ENCODE results near the gene SLC39A7. TPM values are rescaled to one million over a fixed set of nuclear protein-coding genes. Genes with fewer than 3 reads are reported as not detected.

Gene SLC39A7
- 10 to 100 TPM; 54.6 to 79.9 (median 66.4) TPM for total RNA-seq

- peak; percentile 91 for ATAC-seq
- H3K9me3 ChIP-seq = no peaks in the 10 kb centered on the region
- H3K4me3 ChIP-seq = peak within 1 kb of the TSS; percentile 76 to 95
- TF ChIP-seq EP300 (IDR thresholded peaks at IDR 0.05) = no peak
- TF ChIP-seq POLR2A (IDR thresholded peaks at IDR 0.05) = peak; percentile 52 to 72
- TF ChIP-seq POLR2AphosphoS5 (IDR thresholded peaks at IDR 0.05) = peak; percentile 64
- no peak for TF ChIP-seq CTCF (IDR thresholded peaks at IDR 0.05)
- no peaks in the 10 kb centered on the region for H3K27me3 ChIP-seq
- peaks cover 13 to 72% (median 30%) of the 10 kb centered on the region in 3 donors for H3K4me1 ChIP-seq
- H3K27ac ChIP-seq = peak within 1 kb of the TSS; percentile 83 to 96 (median 94)
- H3K36me3 ChIP-seq = peaks cover 0 to 46% of the 10 kb centered on the region in 2 donors
- WGBS, 2 donors (ENCODE audit: low coverage in 1 of 2) = 0% methylated on average over 8 to 9 of the region's 68 CpGs
These were observed at the start of gene SLC39A7, which contains the start of gene RXRB for GRCh38 chr6:33200219-33201146. TSS of gene SLC39A7 (plus strand) at chr6:33200867. CDS start at chr6:33201246, 379 bp downstream. TSS of gene RXRB (minus strand) at chr6:33200665. CDS start at chr6:33200476, 189 bp downstream.

- no peak overlapping the region for H3K27ac ChIP-seq
- no peaks in the 10 kb centered on the region for H3K36me3 ChIP-seq
- 79 to 100% methylated on average over 1 of the region's 1 CpG for WGBS, 2 donors (ENCODE audit: low coverage in 1 of 2)
- no peaks in the 10 kb centered on the region for H3K4me1 ChIP-seq
- peaks cover 0 to 16% (median 0%) of the 10 kb centered on the region in 3 donors for H3K9me3 ChIP-seq
- H3K4me3 ChIP-seq = no peak overlapping the region
- ATAC-seq = no peak
- peaks cover 45% of the 10 kb centered on the region for H3K27me3 ChIP-seq
- no peak for TF ChIP-seq POLR2A (IDR thresholded peaks at IDR 0.05)
- no peak for TF ChIP-seq EP300 (IDR thresholded peaks at IDR 0.05)
These were observed 49.6 kb upstream of the SLC39A7 start for GRCh38 chr6:33151050-33151449.

- no peak overlapping the region for H3K4me3 ChIP-seq
- peaks cover 0 to 16% (median 0%) of the 10 kb centered on the region in 3 donors for H3K9me3 ChIP-seq
- no peaks in the 10 kb centered on the region for H3K4me1 ChIP-seq
- H3K27me3 ChIP-seq = peaks cover 27% of the 10 kb centered on the region
- 41 to 56% methylated on average over 4 of the region's 4 CpGs for WGBS, 2 donors (ENCODE audit: low coverage in 1 of 2)
- no peak for ATAC-seq
- TF ChIP-seq POLR2A (IDR thresholded peaks at IDR 0.05) (no peak), CTCF (IDR thresholded peaks at IDR 0.05) (no peak), POLR2AphosphoS5 (IDR thresholded peaks at IDR 0.05) (no peak), EP300 (IDR thresholded peaks at IDR 0.05) (no peak)
- H3K27ac ChIP-seq = no peak overlapping the region
- H3K36me3 ChIP-seq = no peaks in the 10 kb centered on the region
These were observed 46.3 kb upstream of the SLC39A7 start for GRCh38 chr6:33154349-33154748.

GRCh38 chr6:33156561-33156960 lies 44.1 kb upstream of the SLC39A7 start:
- no peaks in the 10 kb centered on the region for H3K36me3 ChIP-seq
- ATAC-seq = no peak
- H3K9me3 ChIP-seq = peaks cover 0 to 10% (median 0%) of the 10 kb centered on the region in 3 donors
- H3K4me3 ChIP-seq = no peak overlapping the region
- no peak overlapping the region for H3K27ac ChIP-seq
- 69 to 73% methylated on average over 4 to 6 of the region's 6 CpGs for WGBS, 2 donors (ENCODE audit: low coverage in 1 of 2)
- peaks cover 9% of the 10 kb centered on the region for H3K27me3 ChIP-seq
- TF ChIP-seq POLR2A (IDR thresholded peaks at IDR 0.05) = no peak
- TF ChIP-seq EP300 (IDR thresholded peaks at IDR 0.05) = no peak
- no peak for TF ChIP-seq POLR2AphosphoS5 (IDR thresholded peaks at IDR 0.05)
- TF ChIP-seq CTCF (IDR thresholded peaks at IDR 0.05) = no peak
- H3K4me1 ChIP-seq = peaks cover 0 to 14% (median 8%) of the 10 kb centered on the region in 3 donors

- Histone ChIP-seq H3K36me3 (no peaks in the 10 kb centered on the region), H3K27me3 (peaks cover 6% of the 10 kb centered on the region), H3K4me1 (peaks cover 0 to 18% (median 12%) of the 10 kb centered on the region in 3 donors), H3K9me3 (peaks cover 0 to 6% (median 0%) of the 10 kb centered on the region in 3 donors), H3K4me3 (no peak overlapping the region), H3K27ac (no peak overlapping the region)
- no peak for ATAC-seq
- TF ChIP-seq CTCF (IDR thresholded peaks at IDR 0.05) (no peak), POLR2A (IDR thresholded peaks at IDR 0.05) (no peak), EP300 (IDR thresholded peaks at IDR 0.05) (no peak), POLR2AphosphoS5 (IDR thresholded peaks at IDR 0.05) (no peak)
- WGBS, 2 donors (ENCODE audit: low coverage in 1 of 2) = 63 to 83% methylated on average over 1 to 2 of the region's 2 CpGs
These were observed 43.7 kb upstream of the SLC39A7 start for GRCh38 chr6:33156964-33157363.

Measured in gastroesophageal sphincter (tissue), 4 donors.